T-helper 9 cell (primary cell): Measurements from ENCODE around the gene LILRB2.
"Not testable (repeated sequence)": the region's sequence is repeated elsewhere in the genome, so short reads cannot be mapped to it uniquely, and the experiment has no call there.

Source experiments
- DNase-seq: peaks from one replicate; pipeline ENCODE4 v3.0.0-alpha.2; 2020

Gene LILRB2

GRCh38 chr19:54302257-54302656, 21.3 kb upstream of the LILRB2 start:
- no peak for DNase-seq

- no peak for DNase-seq
These were observed 18.6 kb upstream of the LILRB2 start for GRCh38 chr19:54299515-54299914.

- no peak for DNase-seq
These were observed 18.2 kb upstream of the LILRB2 start for GRCh38 chr19:54299126-54299498.

- no peak for DNase-seq
These were observed 17.6 kb upstream of the LILRB2 start for GRCh38 chr19:54298357-54299125.

GRCh38 chr19:54297759-54298305, 16.9 kb upstream of the LILRB2 start:
- DNase-seq: no peak

- no peak for DNase-seq
These were observed 13.6 kb upstream of the LILRB2 start for GRCh38 chr19:54294539-54294938.

GRCh38 chr19:54289160-54289559, 8.2 kb upstream of the LILRB2 start:
- not testable (repeated sequence) for DNase-seq

- no peak for DNase-seq
These were observed 6.5 kb upstream of the LILRB2 start for GRCh38 chr19:54287456-54287855.

DNA sequence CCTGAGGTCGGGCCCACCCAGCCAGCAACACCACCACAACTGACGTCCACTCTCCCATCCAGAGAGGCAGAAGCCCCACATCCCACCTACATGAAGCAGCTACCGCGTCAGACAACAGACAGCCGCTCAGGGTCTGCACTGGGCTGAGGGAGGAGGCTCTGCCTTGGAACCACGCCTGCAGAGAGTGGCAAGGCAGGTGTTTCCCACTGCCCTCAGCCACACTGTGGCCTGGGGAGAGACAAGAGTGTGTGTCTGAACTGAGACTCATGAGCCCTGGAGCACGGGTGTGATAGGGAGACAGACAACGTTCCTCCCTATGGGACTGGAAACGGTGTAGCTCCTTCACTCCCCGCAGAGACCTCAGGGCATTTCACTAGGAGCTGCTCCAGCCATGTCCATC, 5.4 kb upstream of the LILRB2 start:
- not testable (repeated sequence) for DNase-seq

- DNase-seq: not testable (repeated sequence)
These were observed 4.6 kb upstream of the LILRB2 start for GRCh38 chr19:54285427-54286056.

DNA sequence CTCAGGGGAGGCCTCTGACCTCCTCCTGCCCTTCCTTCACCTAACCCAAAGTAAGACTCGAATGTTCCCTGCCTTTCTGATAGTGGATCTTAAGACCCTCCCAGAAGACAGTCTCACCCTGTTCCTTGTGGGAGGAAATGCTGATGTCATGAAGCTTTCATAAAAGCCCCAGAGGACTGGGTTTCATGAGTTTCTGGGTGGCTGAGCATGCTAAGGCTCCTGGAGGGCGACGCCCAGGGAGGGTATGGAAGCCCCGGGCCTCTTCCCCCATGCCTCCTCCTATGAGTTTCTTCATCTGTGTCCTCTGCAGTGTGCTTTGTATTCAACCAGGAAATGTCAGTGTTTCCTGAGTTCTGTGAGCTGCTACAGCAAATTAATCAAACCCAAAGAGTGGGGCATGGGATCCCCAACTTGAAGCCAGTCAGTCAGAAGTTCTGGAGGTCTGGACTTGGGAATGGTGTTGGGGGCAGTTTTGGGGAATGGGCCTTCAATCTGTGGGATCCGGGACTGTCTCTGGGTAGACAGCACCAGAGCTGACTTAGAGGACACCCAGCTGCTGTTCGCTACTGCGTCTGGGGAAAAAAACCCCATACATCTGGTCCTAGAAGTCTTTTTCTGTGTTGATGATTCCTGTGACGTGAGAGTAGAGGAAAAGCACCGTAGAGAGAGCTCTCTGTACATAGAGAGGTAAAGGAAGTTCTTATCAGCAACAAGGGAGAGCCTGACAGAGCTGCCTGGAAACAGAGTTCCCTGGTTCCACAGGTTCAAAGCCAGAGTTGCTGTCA, 2.0 kb upstream of the LILRB2 start:
- DNase-seq: no peak

DNA sequence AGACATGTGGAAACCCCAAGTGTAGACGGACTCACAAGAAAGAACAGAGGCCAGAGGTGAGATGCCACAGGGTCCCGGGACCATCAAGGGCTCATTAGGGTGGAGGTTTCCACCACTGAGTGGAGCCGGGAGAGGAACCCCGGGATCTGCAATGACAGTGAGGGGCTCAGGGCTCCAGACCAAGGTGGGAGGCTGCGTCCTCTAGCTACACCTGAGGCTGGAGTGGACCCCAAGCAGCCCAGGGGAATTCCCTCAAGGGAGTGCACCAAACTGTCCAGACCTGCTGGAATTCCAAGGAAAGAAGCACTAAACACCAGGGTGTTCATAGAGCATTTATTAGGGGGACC, 792 bp upstream of the LILRB2 start:
- DNase-seq: not testable (repeated sequence)

- not testable (repeated sequence) for DNase-seq
These were observed 469 bp downstream of the LILRB2 start for GRCh38 chr19:54280441-54280840.

DNA sequence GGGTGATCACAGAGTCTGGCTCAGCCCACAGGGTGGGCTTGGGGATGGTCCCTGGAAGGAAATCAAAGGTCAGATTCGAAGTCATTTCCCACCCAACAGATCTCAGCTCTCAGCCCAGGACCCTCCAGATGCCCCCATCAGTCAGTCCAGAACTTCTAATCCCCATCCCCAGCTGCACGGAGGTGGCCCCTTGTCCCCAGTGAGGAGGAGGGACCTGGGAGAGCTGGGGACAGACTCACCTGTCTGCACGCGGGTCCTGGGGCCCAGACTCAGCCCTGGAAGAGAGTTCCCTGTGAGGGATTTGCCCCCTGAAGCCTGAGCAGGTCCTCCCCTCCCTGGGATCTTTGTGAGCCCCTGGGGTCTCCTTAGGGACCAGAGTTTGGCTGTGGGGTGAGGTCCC, 885 bp downstream of the LILRB2 start:
- DNase-seq: not testable (repeated sequence)

GRCh38 chr19:54279406-54279962, 1.4 kb downstream of the LILRB2 start:
- no peak for DNase-seq

DNA sequence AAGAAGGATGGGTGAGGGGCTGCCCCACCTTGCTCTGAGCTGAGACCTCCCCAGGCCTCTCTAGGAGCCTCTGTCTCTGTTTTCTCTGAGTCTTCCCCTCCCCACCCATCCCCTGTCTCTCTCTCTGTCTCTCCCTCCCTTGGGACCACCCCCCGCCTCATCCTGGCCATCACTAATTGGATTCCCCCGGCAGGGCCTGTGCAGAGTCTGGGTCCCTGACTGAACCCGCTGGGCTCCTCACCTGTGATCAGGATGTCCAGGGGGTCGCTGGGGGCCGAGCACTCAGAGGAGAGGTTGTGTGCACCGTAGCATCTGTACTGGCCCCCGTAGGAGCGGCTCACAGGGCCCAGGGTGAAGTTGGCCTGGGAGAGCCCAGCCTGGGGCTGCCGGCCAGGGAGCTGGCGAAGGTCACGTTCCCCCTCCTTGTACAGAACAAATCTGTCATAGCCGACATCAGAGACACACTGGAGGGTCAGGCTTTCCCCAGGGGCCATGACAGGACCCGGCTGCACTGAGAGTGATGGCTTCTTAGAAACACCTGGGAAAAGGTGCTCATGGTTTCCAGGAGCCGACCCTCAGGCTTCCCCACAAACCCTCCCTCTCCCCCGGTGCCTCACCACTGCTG, 2.2 kb downstream of the LILRB2 start:
- DNase-seq: not testable (repeated sequence)

DNA sequence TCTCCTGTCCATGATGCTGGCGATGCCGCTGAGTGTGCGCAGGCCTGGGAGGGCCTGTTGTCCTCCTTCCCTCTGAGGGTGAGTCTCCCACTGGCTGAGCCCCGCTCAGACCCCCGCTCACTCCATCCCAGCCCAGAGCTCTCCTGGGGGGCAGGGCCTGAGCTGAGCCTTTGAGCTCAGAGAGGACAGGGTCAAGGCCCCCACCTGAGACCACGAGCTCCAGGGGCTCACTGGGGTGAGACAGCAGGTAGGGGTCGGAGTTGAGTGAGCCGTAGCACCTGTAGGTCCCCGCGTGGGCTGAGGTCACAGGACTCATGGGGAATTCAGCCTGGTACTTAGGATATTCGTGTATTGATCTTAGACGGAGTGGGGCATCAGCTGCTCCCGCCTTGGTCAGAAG, 2.9 kb downstream of the LILRB2 start:
- not testable (repeated sequence) for DNase-seq

DNA sequence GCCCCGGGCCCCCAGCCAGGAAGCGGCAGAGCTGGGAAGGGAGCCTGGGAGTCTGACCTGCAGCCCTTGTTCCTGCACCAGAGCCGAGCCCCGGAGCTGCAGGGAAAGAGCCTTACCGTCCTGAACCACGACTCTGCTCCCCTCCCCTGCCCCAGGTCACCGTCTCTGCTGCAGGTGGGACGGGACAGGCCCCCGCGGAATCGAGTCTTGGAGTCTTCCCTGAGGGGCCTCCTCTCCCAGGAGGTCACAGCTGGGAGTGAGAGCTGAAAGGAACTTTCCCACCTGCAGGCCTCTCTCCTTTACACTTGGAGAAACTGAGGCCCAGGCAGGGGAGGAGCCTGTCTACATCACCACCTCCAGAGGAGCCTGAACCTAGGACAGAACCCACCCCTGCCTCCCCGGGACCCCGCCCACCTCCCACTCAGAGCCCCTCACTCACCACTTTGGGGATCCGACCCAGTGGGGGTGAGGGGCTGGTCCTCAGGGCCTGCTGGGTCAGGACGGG, 3.7 kb downstream of the LILRB2 start:
- DNase-seq: not testable (repeated sequence)

DNA sequence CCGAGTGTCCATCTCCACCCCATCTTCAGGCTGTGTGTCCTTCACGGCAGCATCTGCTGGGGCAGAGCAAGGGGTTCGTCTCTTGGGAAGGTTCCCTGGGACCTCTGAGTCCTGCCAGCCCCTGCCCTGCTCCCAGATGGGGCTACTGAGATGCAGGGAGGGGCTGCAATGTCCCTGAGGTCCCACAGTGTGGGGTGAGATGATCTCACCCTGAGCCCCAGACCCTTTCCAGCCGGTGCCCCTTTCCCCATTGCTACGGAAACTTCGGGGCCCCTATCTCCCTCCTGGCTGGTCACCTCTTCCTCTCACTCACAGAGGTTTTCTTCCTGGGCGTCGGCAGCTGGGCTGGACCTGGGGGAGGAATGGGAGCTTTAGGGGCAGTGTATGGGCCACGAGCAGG, 5.0 kb downstream of the LILRB2 start:
- no peak for DNase-seq

GRCh38 chr19:54274516-54274915, 6.4 kb downstream of the LILRB2 start:
- DNase-seq: not testable (repeated sequence)

- DNase-seq: no peak
These were observed 7.1 kb downstream of the LILRB2 start for GRCh38 chr19:54273821-54274220.

- DNase-seq: not testable (repeated sequence)
These were observed 8.7 kb downstream of the LILRB2 start for GRCh38 chr19:54272181-54272580.
